SK-N-MC (cell line): ENCODE measurements around the gene AKAP9.

Source experiments
- EZH2 ChIP-seq: fragments of 200-600 bp; sonication (generic); IDR thresholded peaks from one replicate; pipeline ENCODE4 v1.6.1; 2017; ENCODE audit warnings: antibody characterized with exemption
- POLR2AphosphoS5 ChIP-seq: IDR thresholded peaks from 2 replicates; pipeline ENCODE4 v1.6.1; 2012; ENCODE audit warnings: mild to moderate bottlenecking, low read depth, low read length, borderline replicate concordance

- TF ChIP-seq EZH2, result no peak
- TF ChIP-seq POLR2AphosphoS5, result no peak
Observed at GRCh38 chr7:92131764-92132330, 191.2 kb downstream of the AKAP9 start.
